ACC112 (cell line): ENCODE data around the gene KYAT1.
"Not testable (repeated sequence)": the region's sequence is repeated elsewhere in the genome, so short reads cannot be mapped to it uniquely, and the experiment has no call there.

Source experiments
- H2AFZ ChIP-seq: fragments of 200-600 bp; sonication (generic); one replicate; pipeline ENCODE4 v1.6.0; 2017; ENCODE audit warnings: antibody characterized with exemption, low read length; ENCODE audit not compliant: unreplicated experiment
- H3K27ac ChIP-seq: fragments of 200-600 bp; sonication (generic); 2 replicates; pipeline ENCODE4 v1.5.1; 2014; ENCODE audit warnings: low read depth, mild to moderate bottlenecking, antibody characterized with exemption, low read length, moderate library complexity
- H3K27me3 ChIP-seq: fragments of 200-600 bp; sonication (generic); 2 replicates; pipeline ENCODE4 v1.6.1; 2014; ENCODE audit warnings: mild to moderate bottlenecking, antibody characterized with exemption, low read length, moderate library complexity, mixed read lengths; ENCODE audit not compliant: insufficient read depth
- H3K36me3 ChIP-seq: fragments of 200-600 bp; sonication (generic); 2 replicates; pipeline ENCODE4 v1.6.1; 2016; ENCODE audit warnings: mild to moderate bottlenecking, antibody characterized with exemption, low read length, moderate library complexity, mixed read lengths; ENCODE audit not compliant: insufficient read depth
- H3K4me1 ChIP-seq: fragments of 200-600 bp; sonication (generic); one replicate; pipeline ENCODE4 v1.6.1; 2016; ENCODE audit warnings: low read length, mixed read lengths; ENCODE audit not compliant: insufficient read depth, unreplicated experiment, control insufficient read depth
- H3K4me3 ChIP-seq: fragments of 200-600 bp; sonication (generic); 2 replicates; pipeline ENCODE4 v1.5.1; 2014; ENCODE audit warnings: mild to moderate bottlenecking, low read depth, low read length
- H3K79me2 ChIP-seq: fragments of 200-600 bp; sonication (generic); one replicate; pipeline ENCODE4 v1.6.0; 2016; ENCODE audit warnings: low read length; ENCODE audit not compliant: control insufficient read depth, unreplicated experiment, insufficient read depth

Gene KYAT1

DNA sequence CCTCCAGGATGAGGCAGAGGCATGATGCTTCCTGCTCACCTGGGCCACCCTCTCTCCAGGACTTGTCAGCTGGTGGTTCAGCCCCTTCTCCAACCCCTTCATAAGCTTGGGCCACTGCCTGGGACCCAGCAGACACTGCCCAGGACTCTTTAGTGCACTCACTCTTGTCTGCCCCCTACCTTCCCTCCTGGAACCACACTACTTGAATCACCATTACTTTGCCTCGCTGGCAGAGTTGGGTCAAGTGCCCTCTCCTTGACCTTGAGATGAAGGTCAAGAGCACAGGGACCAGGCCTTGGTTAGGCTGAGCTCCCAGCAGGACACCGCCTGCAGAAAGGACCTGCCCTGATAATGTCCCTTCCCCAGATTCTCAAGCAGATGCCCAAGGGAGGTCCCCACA lies 71.9 kb downstream of the KYAT1 start:
- Histone ChIP-seq H3K36me3 (peaks cover 4% of the 10 kb centered on the region; the same call in 1 of the 2 replicates), H3K27me3 (no peaks in the 10 kb centered on the region), H3K4me1 (no peaks in the 10 kb centered on the region), H2AFZ (no peak overlapping the region), H3K27ac (no peak overlapping the region), H3K79me2 (no peaks in the 10 kb centered on the region), H3K4me3 (no peak overlapping the region)

- H3K4me1 ChIP-seq = no peaks in the 10 kb centered on the region
- H2AFZ ChIP-seq = no peak overlapping the region
- H3K79me2 ChIP-seq = no peaks in the 10 kb centered on the region
- H3K4me3 ChIP-seq = no peak overlapping the region
- H3K27ac ChIP-seq = no peak overlapping the region
- H3K36me3 ChIP-seq = peaks cover 4% of the 10 kb centered on the region; the same call in 1 of the 2 replicates
- no peaks in the 10 kb centered on the region for H3K27me3 ChIP-seq
These were observed 72.6 kb downstream of the KYAT1 start for GRCh38 chr9:128809036-128809599.

- Histone ChIP-seq H3K79me2 (no peaks in the 10 kb centered on the region), H2AFZ (no peak overlapping the region), H3K4me3 (no peak overlapping the region), H3K27me3 (no peaks in the 10 kb centered on the region), H3K27ac (no peak overlapping the region), H3K36me3 (peaks cover 4% of the 10 kb centered on the region; the same call in 1 of the 2 replicates), H3K4me1 (no peaks in the 10 kb centered on the region)
These were observed 73.2 kb downstream of the KYAT1 start for GRCh38 chr9:128808543-128808942.

DNA sequence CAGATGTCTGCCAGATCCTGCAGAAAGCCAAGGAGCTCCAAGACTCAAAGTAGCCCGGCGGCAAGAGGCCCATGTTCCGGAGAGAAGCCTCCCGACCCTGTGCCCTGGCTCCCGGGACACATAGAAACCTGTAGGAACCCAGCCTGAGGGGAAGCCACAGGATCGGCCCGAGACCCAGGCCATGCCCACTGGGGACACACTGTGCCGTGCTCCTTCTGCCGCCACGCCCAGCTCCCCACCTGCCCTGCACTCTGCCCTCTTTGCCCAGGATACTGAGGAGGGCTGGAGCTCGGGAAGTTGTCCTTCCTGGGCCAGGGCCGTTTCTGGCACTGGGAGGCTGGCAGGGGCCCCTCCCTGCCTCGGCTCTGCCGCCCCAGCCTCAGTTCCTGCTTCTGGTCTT lies 73.9 kb downstream of the KYAT1 start:
- H3K4me3 ChIP-seq = no peak overlapping the region
- H3K36me3 ChIP-seq = peaks cover 4% of the 10 kb centered on the region; the same call in 1 of the 2 replicates
- no peaks in the 10 kb centered on the region for H3K4me1 ChIP-seq
- H2AFZ ChIP-seq = no peak overlapping the region
- no peaks in the 10 kb centered on the region for H3K27me3 ChIP-seq
- no peaks in the 10 kb centered on the region for H3K79me2 ChIP-seq
- H3K27ac ChIP-seq = no peak overlapping the region

- Histone ChIP-seq H3K4me3 (no peak overlapping the region), H3K36me3 (peaks cover 7% of the 10 kb centered on the region; the same call in 1 of the 2 replicates), H3K79me2 (no peaks in the 10 kb centered on the region), H3K4me1 (no peaks in the 10 kb centered on the region), H3K27ac (no peak overlapping the region), H2AFZ (no peak overlapping the region), H3K27me3 (no peaks in the 10 kb centered on the region)
These were observed 76.1 kb downstream of the KYAT1 start for GRCh38 chr9:128805661-128806060.

DNA sequence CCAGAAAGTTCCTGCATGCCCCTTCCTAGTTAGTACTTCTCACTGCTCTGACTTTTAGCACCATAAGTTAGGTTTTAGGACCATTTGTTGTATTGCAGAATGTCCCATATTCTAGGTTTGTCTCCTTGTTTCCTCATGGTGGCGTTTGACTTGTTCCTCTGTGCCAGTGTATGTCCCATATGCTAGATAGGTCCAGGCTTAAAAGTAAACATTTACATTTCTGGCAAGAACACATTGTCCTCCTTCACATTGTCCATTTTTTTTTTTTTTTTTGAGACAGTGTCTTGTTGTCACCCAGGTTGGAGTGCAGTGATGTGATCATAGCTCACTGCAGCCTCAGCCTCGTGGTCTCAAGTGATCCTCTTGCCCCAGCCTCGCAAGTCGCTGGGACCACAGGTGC lies 79.3 kb downstream of the KYAT1 start:
- Histone ChIP-seq H3K79me2 (no peaks in the 10 kb centered on the region), H3K4me3 (no peak overlapping the region), H2AFZ (no peak overlapping the region), H3K4me1 (no peaks in the 10 kb centered on the region), H3K27me3 (no peaks in the 10 kb centered on the region), H3K36me3 (peaks cover 17% of the 10 kb centered on the region; the same call in 1 of the 2 replicates), H3K27ac (no peak overlapping the region)

DNA sequence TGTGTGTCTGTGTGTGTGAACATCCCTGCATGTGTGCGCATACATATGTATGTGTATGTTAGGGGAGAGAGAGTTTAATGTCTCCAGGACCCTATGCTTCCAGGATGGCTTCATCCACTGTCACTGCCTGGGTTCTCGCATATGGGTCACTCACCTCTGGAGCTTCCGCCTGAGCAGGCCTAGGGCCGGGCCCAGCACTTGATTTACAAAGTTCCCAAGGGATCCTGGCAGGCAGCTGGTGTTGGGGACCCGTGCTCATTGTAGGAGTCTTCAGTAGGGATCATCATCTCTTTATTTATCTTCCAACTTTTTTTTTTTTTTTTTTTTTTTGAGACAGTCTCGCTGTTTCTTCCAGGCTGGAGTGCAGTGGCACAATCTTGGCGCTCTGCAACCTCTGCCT lies 81.7 kb downstream of the KYAT1 start:
- Histone ChIP-seq H3K27me3 (no peaks in the 10 kb centered on the region), H3K4me3 (no peak overlapping the region), H3K36me3 (peaks cover 13% of the 10 kb centered on the region; the same call in 1 of the 2 replicates), H3K27ac (no peak overlapping the region), H2AFZ (no peak overlapping the region), H3K79me2 (no peaks in the 10 kb centered on the region), H3K4me1 (no peaks in the 10 kb centered on the region)

- Histone ChIP-seq H3K4me1 (no peaks in the 10 kb centered on the region), H3K27ac (no peak overlapping the region), H2AFZ (no peak overlapping the region), H3K4me3 (no peak overlapping the region), H3K36me3 (peaks cover 13% of the 10 kb centered on the region; the same call in 1 of the 2 replicates), H3K79me2 (no peaks in the 10 kb centered on the region), H3K27me3 (no peaks in the 10 kb centered on the region)
These were observed 82.9 kb downstream of the KYAT1 start for GRCh38 chr9:128798896-128799295.

GRCh38 chr9:128794961-128795360 lies 86.8 kb downstream of the KYAT1 start:
- H3K36me3 ChIP-seq = peaks cover 10% of the 10 kb centered on the region; the same call in 1 of the 2 replicates
- H3K27ac ChIP-seq, H3K79me2 ChIP-seq, H3K4me1 ChIP-seq, H2AFZ ChIP-seq, H3K4me3 ChIP-seq, H3K27me3 ChIP-seq: not testable (repeated sequence)

DNA sequence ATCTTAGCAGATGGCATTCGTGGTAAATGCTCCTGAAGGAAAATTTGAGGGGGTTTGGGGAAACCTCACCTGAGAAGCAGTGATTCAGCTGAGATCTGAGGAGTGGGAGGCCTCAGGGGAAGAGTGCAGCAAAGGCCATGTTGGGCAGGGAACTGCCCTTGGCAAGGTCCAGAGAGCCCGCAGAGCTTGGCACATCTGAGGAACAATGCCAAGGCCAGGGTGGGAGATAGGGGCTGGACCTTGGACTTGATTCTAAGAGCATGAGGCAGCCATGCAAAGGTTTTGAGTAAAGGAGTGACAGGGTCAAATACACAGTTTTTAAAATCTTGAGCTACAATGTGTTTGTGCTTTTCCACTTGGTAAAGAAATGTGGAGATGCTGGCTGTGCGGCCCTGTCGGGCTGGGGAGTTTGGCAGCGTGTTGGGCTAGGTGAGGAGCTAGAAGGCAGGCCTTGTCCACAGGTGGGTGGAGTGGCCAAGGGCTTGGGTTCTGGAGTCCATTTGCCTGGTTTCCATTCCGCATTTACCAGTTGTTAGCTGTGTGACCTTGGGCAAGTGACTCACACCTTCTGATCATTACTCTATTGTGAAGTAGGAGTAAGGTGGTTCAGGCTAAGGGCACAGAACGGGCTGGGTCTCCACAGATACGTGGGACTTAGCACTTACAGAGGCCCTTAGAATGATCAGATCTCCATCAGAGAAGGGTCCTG lies 88.6 kb downstream of the KYAT1 start:
- no peaks in the 10 kb centered on the region for H3K36me3 ChIP-seq
- H3K4me3 ChIP-seq = no peak overlapping the region
- peaks cover 10% of the 10 kb centered on the region for H3K79me2 ChIP-seq
- no peak overlapping the region for H3K27ac ChIP-seq
- H2AFZ ChIP-seq = no peak overlapping the region
- peaks cover 4% of the 10 kb centered on the region for H3K4me1 ChIP-seq
- H3K27me3 ChIP-seq = no peaks in the 10 kb centered on the region

- Histone ChIP-seq H3K27ac (no peak overlapping the region), H3K27me3 (no peaks in the 10 kb centered on the region), H3K79me2 (peaks cover 20% of the 10 kb centered on the region), H2AFZ (no peak overlapping the region), H3K4me3 (no peak overlapping the region), H3K4me1 (peaks cover 7% of the 10 kb centered on the region), H3K36me3 (no peaks in the 10 kb centered on the region)
These were observed 89.6 kb downstream of the KYAT1 start for GRCh38 chr9:128792134-128792533.
